HepG2 (cell line): Measurements from ENCODE around the gene MLXIPL. TPM values are rescaled to one million over a fixed set of nuclear protein-coding genes. Genes with fewer than 3 reads are reported as not detected.

ENCODE experiments used
- BCL6 ChIP-seq: IDR thresholded peaks from 2 replicates; pipeline ENCODE4 v1.6.1; 2016; ENCODE audit warnings: missing genetic modification reagents, missing compliant biosample characterization
- CREB1 ChIP-seq, 2 experiments: fragments of 450-650 bp in 1 of 2; IDR thresholded peaks; 2 replicates each; pipeline ENCODE4 v1.6.1; 2016 to 2017; ENCODE audit warnings: control low read depth in 1 of 2, mild to moderate bottlenecking in 1 of 2, missing compliant biosample characterization in 1 of 2, missing genetic modification characterization in 1 of 2
- DNMT3B ChIP-seq: conservative IDR thresholded peaks from 2 replicates; pipeline ENCODE4 v1.6.1; 2016; ENCODE audit warnings: missing biosample characterization, control low read depth
- E2F2 ChIP-seq: sonication (generic); formaldehyde crosslinking; IDR thresholded peaks from 2 replicates; pipeline ENCODE4 v1.4.0; 2020; ENCODE audit warnings: missing genetic modification reagents, borderline replicate concordance
- HIVEP1 ChIP-seq: sonication (generic); formaldehyde crosslinking; IDR thresholded peaks from 2 replicates; pipeline ENCODE4 v1.4.0; 2020; ENCODE audit warnings: mild to moderate bottlenecking, missing genetic modification reagents
- KAT8 ChIP-seq: IDR thresholded peaks from 2 replicates; pipeline ENCODE4 v1.6.1; 2016; ENCODE audit warnings: missing genetic modification reagents, missing compliant biosample characterization
- MXD3 ChIP-seq: IDR thresholded peaks from 2 replicates; pipeline ENCODE4 v1.6.1; 2016; ENCODE audit warnings: mild to moderate bottlenecking, missing biosample characterization, missing genetic modification reagents
- NFRKB ChIP-seq: fragments of 450-650 bp; IDR thresholded peaks from 2 replicates; pipeline ENCODE4 v1.6.1; 2017
- PTBP1 ChIP-seq: fragments of 200-400 bp; formaldehyde crosslinking; IDR thresholded peaks from 2 replicates; pipeline ENCODE4 v1.6.1; 2018; ENCODE audit warnings: low read length, low read depth; ENCODE audit not compliant: poor library complexity, severe bottlenecking
- RFX5 ChIP-seq: IDR thresholded peaks from 2 replicates; pipeline ENCODE4 v1.6.1; 2011; ENCODE audit warnings: low read depth, low read length, improper control_type of control experiment
- SPEN ChIP-seq: sonication (generic); formaldehyde crosslinking; IDR thresholded peaks from 2 replicates; pipeline ENCODE4 v1.5.1; 2020; ENCODE audit warnings: low read depth, mild to moderate bottlenecking, missing genetic modification reagents
- TFDP1 ChIP-seq: IDR thresholded peaks from 2 replicates; pipeline ENCODE4 v1.6.1; 2016; ENCODE audit warnings: missing compliant biosample characterization, missing genetic modification reagents, borderline replicate concordance
- YY1 ChIP-seq: IDR thresholded peaks from 2 replicates; pipeline ENCODE4 v1.6.1; 2011; ENCODE audit warnings: low read length, low read depth, moderate library complexity, mild to moderate bottlenecking; ENCODE audit not compliant: insufficient read depth, insufficient replicate concordance
- ZFAT ChIP-seq: sonication (generic); formaldehyde crosslinking; conservative IDR thresholded peaks from 2 replicates; pipeline ENCODE4 v1.8.1; 2023; ENCODE audit warnings: missing genetic modification reagents, inconsistent platforms
- ZFX ChIP-seq: sonication (generic); formaldehyde crosslinking; IDR thresholded peaks from 2 replicates; pipeline ENCODE4 v1.4.0; 2020; ENCODE audit warnings: mild to moderate bottlenecking, low read depth, missing genetic modification reagents, moderate library complexity
- ZNF354B ChIP-seq: sonication (generic); formaldehyde crosslinking; IDR thresholded peaks from 2 replicates; pipeline ENCODE4 v1.8.0; 2022; ENCODE audit warnings: mild to moderate bottlenecking, missing genetic modification reagents
- ZNF382 ChIP-seq: sonication (generic); formaldehyde crosslinking; IDR thresholded peaks from 2 replicates; pipeline ENCODE4 v1.5.0; 2020; ENCODE audit warnings: missing genetic modification reagents, mild to moderate bottlenecking, borderline replicate concordance
- ZNF878 ChIP-seq: sonication (generic); formaldehyde crosslinking; IDR thresholded peaks from 2 replicates; pipeline ENCODE4 v1.8.1; 2023; ENCODE audit warnings: mild to moderate bottlenecking, missing genetic modification reagents, moderate library complexity
- polyA plus RNA-seq, 8 experiments: library from polyadenylated mRNA; depleted of rRNA in 3 of 8; stranded (reverse) in 7 of 8; unstranded in 1 of 8; fragments of >200 nt; fragmentation: Illumina TruSeq in 4 of 8; extraction: Trizol in 4 of 8; gene quantifications; 2 replicates each; pipeline versions ENCODE4 v1.2.1 to v1.2.3, GENCODE V29; 2011 to 2016; ENCODE audit warnings: low read depth in 4 of 8, missing spikeins in 1 of 8, mixed read lengths in 1 of 8; ENCODE audit not compliant: insufficient read depth in 1 of 8
- total RNA-seq, 5 experiments: library from RNA; depleted of rRNA; stranded (reverse); fragments of >200 nt; fragmentation: Illumina TruSeq; extraction: Trizol; gene quantifications; 2 replicates each; pipeline ENCODE4 v1.2.3, GENCODE V29; 2016; ENCODE audit warnings: low read depth in 1 of 5
- TF ChIP-seq, protein P1 (sequence below): IDR thresholded peaks from 2 replicates; pipeline ENCODE4 v1.6.1; 2016; ENCODE audit warnings: missing compliant biosample characterization, missing genetic modification reagents, borderline replicate concordance
- TF ChIP-seq, protein P2 (sequence below): sonication (generic); formaldehyde crosslinking; IDR thresholded peaks from 2 replicates; pipeline ENCODE4 v1.5.1; 2020; ENCODE audit warnings: missing genetic modification reagents, mild to moderate bottlenecking, borderline replicate concordance
- TF ChIP-seq, protein P3 (sequence below): sonication (generic); formaldehyde crosslinking; IDR thresholded peaks from 2 replicates; pipeline ENCODE4 v1.4.0; 2020; ENCODE audit warnings: missing genetic modification reagents, borderline replicate concordance

The MLXIPL gene
- total and polyA plus RNA-seq, 2 of the 13 experiments (the other 11 are each of a cell fraction or from before 2014, with no cell fraction given) = 51.6 to 60.1 TPM

DNA sequence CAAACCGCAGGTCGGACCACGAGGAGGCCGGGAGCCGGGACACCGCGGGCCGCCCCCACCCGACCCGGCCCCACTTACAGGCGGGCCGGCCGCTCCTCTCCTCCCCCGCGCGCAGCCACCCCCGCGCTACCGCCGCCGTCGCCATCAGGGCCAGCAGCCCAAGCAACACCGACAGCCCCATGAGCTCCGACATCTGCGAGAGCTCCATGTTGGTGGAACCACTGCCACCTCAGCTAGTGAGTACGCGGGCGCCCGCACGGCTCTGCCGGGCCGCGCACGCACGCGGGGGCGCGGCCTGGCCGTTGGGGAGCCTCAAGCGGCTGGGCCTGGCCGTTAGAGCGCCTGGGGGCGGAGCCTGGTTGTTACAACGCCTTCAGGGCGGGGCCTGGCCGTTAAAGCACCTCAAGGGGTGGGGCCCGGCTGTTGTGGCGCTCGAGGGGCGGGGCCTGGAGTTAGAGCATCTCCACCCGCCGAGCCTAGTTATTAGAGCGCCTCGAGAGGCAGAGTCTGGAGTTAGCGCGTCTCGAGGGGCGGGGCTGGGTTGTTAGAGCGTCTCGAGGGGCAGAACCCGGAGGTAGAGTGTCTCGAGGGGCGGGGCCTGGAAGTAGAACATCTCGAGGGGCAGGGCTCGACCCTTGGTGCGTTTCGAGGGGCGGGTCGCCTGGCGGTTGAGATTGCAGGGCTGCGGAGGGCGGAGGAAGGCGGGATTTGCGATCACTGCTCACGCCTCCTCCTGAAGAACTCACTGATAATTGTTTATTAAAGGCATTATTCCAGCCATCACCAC lies 45.8 kb downstream of the MLXIPL start, which contains the start of gene TBL2 (continued):
- TF ChIP-seq, protein P1, sequence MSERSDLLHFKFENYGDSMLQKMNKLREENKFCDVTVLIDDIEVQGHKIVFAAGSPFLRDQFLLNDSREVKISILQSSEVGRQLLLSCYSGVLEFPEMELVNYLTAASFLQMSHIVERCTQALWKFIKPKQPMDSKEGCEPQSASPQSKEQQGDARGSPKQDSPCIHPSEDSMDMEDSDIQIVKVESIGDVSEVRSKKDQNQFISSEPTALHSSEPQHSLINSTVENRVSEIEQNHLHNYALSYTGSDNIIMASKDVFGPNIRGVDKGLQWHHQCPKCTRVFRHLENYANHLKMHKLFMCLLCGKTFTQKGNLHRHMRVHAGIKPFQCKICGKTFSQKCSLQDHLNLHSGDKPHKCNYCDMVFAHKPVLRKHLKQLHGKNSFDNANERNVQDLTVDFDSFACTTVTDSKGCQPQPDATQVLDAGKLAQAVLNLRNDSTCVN (CRISPR knock-in tag) = peak; percentile 66; the same call in 1 of the 2 replicates
- TF ChIP-seq SPEN (CRISPR knock-in tag) (peak; percentile 49; the same call in 1 of the 2 replicates), ZFAT (CRISPR knock-in tag) (no peak), KAT8 (no peak), ZNF382 (CRISPR knock-in tag) (no peak), BCL6 (CRISPR knock-in tag) (no peak), DNMT3B (no peak), HIVEP1 (CRISPR knock-in tag) (no peak), TFDP1 (0 out of 2 replicates have a peak, but pooled peaks have one; percentile 41), CREB1 (IDR thresholded peaks at IDR 0.05) (no peak), CREB1 (CRISPR knock-in tag; IDR thresholded peaks at IDR 0.05) (no peak), YY1 (peak; percentile 83), NFRKB (no peak), PTBP1 (no peak), ZFX (CRISPR knock-in tag) (peak; percentile 96), ZNF354B (no peak), E2F2 (CRISPR knock-in tag) (no peak), MXD3 (CRISPR knock-in tag) (peak; percentile 64; the same call in 1 of the 2 replicates), ZNF878 (CRISPR knock-in tag) (no peak), RFX5 (no peak)
- TF ChIP-seq, protein P2, sequence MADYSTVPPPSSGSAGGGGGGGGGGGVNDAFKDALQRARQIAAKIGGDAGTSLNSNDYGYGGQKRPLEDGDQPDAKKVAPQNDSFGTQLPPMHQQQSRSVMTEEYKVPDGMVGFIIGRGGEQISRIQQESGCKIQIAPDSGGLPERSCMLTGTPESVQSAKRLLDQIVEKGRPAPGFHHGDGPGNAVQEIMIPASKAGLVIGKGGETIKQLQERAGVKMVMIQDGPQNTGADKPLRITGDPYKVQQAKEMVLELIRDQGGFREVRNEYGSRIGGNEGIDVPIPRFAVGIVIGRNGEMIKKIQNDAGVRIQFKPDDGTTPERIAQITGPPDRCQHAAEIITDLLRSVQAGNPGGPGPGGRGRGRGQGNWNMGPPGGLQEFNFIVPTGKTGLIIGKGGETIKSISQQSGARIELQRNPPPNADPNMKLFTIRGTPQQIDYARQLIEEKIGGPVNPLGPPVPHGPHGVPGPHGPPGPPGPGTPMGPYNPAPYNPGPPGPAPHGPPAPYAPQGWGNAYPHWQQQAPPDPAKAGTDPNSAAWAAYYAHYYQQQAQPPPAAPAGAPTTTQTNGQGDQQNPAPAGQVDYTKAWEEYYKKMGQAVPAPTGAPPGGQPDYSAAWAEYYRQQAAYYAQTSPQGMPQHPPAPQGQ = no peak
- TF ChIP-seq, protein P3, sequence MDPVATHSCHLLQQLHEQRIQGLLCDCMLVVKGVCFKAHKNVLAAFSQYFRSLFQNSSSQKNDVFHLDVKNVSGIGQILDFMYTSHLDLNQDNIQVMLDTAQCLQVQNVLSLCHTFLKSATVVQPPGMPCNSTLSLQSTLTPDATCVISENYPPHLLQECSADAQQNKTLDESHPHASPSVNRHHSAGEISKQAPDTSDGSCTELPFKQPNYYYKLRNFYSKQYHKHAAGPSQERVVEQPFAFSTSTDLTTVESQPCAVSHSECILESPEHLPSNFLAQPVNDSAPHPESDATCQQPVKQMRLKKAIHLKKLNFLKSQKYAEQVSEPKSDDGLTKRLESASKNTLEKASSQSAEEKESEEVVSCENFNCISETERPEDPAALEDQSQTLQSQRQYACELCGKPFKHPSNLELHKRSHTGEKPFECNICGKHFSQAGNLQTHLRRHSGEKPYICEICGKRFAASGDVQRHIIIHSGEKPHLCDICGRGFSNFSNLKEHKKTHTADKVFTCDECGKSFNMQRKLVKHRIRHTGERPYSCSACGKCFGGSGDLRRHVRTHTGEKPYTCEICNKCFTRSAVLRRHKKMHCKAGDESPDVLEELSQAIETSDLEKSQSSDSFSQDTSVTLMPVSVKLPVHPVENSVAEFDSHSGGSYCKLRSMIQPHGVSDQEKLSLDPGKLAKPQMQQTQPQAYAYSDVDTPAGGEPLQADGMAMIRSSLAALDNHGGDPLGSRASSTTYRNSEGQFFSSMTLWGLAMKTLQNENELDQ (CRISPR knock-in tag) = no peak
